Measurements from ENCODE around the gene CDH2. TPM values are rescaled to one million over a fixed set of nuclear protein-coding genes. Genes with fewer than 3 reads are reported as not detected.

Gene CDH2
- total RNA-seq, 1 experiment from 2014 or later = 34.0 TPM

- Histone ChIP-seq H3K27me3 (ENCODE audit: low read length) (no peaks in the 10 kb centered on the region), H3K9me2 (replicated peaks; ENCODE audit: low read length) (no peaks in the 10 kb centered on the region), H3K27ac (ENCODE audit: low read length) (no peak overlapping the region), H3K4me3 (ENCODE audit: low read length) (no peak overlapping the region), H3K36me3 (ENCODE audit: low read depth, low read length) (no peaks in the 10 kb centered on the region), H3K79me2 (ENCODE audit: low read length) (no peaks in the 10 kb centered on the region), H2AFZ (ENCODE audit: low read length) (no peak overlapping the region), H3K4me1 (ENCODE audit: insufficient read depth, low read length) (peaks cover 17% of the 10 kb centered on the region), H3K9me3 (ENCODE audit: low read length) (no peaks in the 10 kb centered on the region), H3K4me2 (ENCODE audit: low read length) (no peak overlapping the region), H4K20me1 (ENCODE audit: low read length) (no peaks in the 10 kb centered on the region), H3F3A (ENCODE audit: low read length, unreplicated experiment) (no peaks in the 10 kb centered on the region), H3K9ac (ENCODE audit: low read length) (no peak overlapping the region)
- ATAC-seq (no peak), DNase-seq (no peak)
- ChIA-PET POLR2A (ENCODE audit: unreplicated experiment) (no interaction called here), CTCF (no interaction called here)
- no TSS peak for BruUV-seq (replicated peaks)
- intact Hi-C loops (cut with micrococcal nuclease) = no loop called here
- TF ChIP-seq EZH2phosphoT487 (IDR thresholded peaks at IDR 0.05; ENCODE audit: borderline replicate concordance, low read length) (no peak), CTCF (conservative IDR thresholded peaks at IDR 0.05; ENCODE audit: low read depth, low read length) (no peak), EZH2 (IDR thresholded peaks at IDR 0.05; ENCODE audit: low read length, unreplicated experiment) (no peak)
Measured at GRCh38 chr18:28036488-28036887, 140.4 kb downstream of the CDH2 start.

- Histone ChIP-seq H3K79me2 (ENCODE audit: low read length) (no peaks in the 10 kb centered on the region), H2AFZ (ENCODE audit: low read length) (no peak overlapping the region), H3K36me3 (ENCODE audit: low read depth, low read length) (no peaks in the 10 kb centered on the region), H3K9me3 (ENCODE audit: low read length) (no peaks in the 10 kb centered on the region), H3K9me2 (replicated peaks; ENCODE audit: low read length) (no peaks in the 10 kb centered on the region), H4K20me1 (ENCODE audit: low read length) (no peaks in the 10 kb centered on the region), H3K4me1 (ENCODE audit: insufficient read depth, low read length) (peaks cover 21% of the 10 kb centered on the region), H3F3A (ENCODE audit: low read length, unreplicated experiment) (no peaks in the 10 kb centered on the region), H3K27me3 (ENCODE audit: low read length) (no peaks in the 10 kb centered on the region), H3K4me2 (ENCODE audit: low read length) (no peak overlapping the region), H3K4me3 (ENCODE audit: low read length) (no peak overlapping the region), H3K27ac (ENCODE audit: low read length) (no peak overlapping the region), H3K9ac (ENCODE audit: low read length) (no peak overlapping the region)
- no TSS peak for BruUV-seq (replicated peaks)
- POLR2A ChIA-PET (ENCODE audit: unreplicated experiment) = no interaction called here
- intact Hi-C loops (cut with micrococcal nuclease) = no loop called here
- no peak for TF ChIP-seq EZH2phosphoT487 (IDR thresholded peaks at IDR 0.05; ENCODE audit: borderline replicate concordance, low read length)
- DNase-seq (no peak), ATAC-seq (no peak)
- CTCF ChIA-PET = no interaction called here
Measured at GRCh38 chr18:28034567-28034966, 142.4 kb downstream of the CDH2 start.

- POLR2A ChIA-PET (ENCODE audit: unreplicated experiment) = interaction anchor here (0.5 to 0.6 kb wide), 2 partner anchors 61 to 589 kb away, joined by 3 read pairs; no protein-coding TSS in a partner anchor
- H3K79me2 ChIP-seq (ENCODE audit: low read length) = no peaks in the 10 kb centered on the region
- H4K20me1 ChIP-seq (ENCODE audit: low read length) = no peaks in the 10 kb centered on the region
- no TSS peak for BruUV-seq (replicated peaks)
- H3K9me3 ChIP-seq (ENCODE audit: low read length) = no peaks in the 10 kb centered on the region
- no peaks in the 10 kb centered on the region for H3K27me3 ChIP-seq (ENCODE audit: low read length)
- intact Hi-C loops (cut with micrococcal nuclease) = no loop called here
- H3K4me3 ChIP-seq (ENCODE audit: low read length) = peak overlapping the region; percentile 18; the same call in 1 of the 2 replicates
- peak overlapping the region; percentile 63 for H3K4me2 ChIP-seq (ENCODE audit: low read length)
- no peaks in the 10 kb centered on the region for H3K36me3 ChIP-seq (ENCODE audit: low read depth, low read length)
- CTCF ChIA-PET = no interaction called here
- DNase-seq (peak; percentile 61), ATAC-seq (peak; percentile 87)
- no peak overlapping the region for H3K9ac ChIP-seq (ENCODE audit: low read length)
- peak overlapping the region; percentile 29 for H3K27ac ChIP-seq (ENCODE audit: low read length)
- TF ChIP-seq CTCF (conservative IDR thresholded peaks at IDR 0.05; ENCODE audit: low read depth, low read length) = no peak
- no peak for TF ChIP-seq EZH2 (IDR thresholded peaks at IDR 0.05; ENCODE audit: low read length, unreplicated experiment)
- TF ChIP-seq EZH2phosphoT487 (IDR thresholded peaks at IDR 0.05; ENCODE audit: borderline replicate concordance, low read length) = no peak
- no peaks in the 10 kb centered on the region for H3F3A ChIP-seq (ENCODE audit: low read length, unreplicated experiment)
- H3K4me1 ChIP-seq (ENCODE audit: insufficient read depth, low read length) = peaks cover 17% of the 10 kb centered on the region
- no peaks in the 10 kb centered on the region for H3K9me2 ChIP-seq (replicated peaks; ENCODE audit: low read length)
- H2AFZ ChIP-seq (ENCODE audit: low read length) = no peak overlapping the region
Measured at GRCh38 chr18:28032177-28032576, 144.8 kb downstream of the CDH2 start.

Measured in PC-3 (cell line).